GM19467 (cell line): Measurements from ENCODE around the gene TOMM20.
"Not testable (repeated sequence)": the region's sequence is repeated elsewhere in the genome, so short reads cannot be mapped to it uniquely, and the experiment has no call there.

ENCODE experiments used
- ATAC-seq: cut with Tn5 transposase; IDR thresholded peaks from one replicate; pipeline ENCODE4 v1.9.1; 2021; ENCODE audit warnings: mild to moderate bottlenecking, moderate library complexity; ENCODE audit not compliant: unreplicated experiment

The TOMM20 gene

GRCh38 chr1:235102993-235103411 lies 25.6 kb downstream of the TOMM20 start:
- no peak for ATAC-seq

- ATAC-seq: no peak
Measured at GRCh38 chr1:235102259-235102582, 26.4 kb downstream of the TOMM20 start.

DNA sequence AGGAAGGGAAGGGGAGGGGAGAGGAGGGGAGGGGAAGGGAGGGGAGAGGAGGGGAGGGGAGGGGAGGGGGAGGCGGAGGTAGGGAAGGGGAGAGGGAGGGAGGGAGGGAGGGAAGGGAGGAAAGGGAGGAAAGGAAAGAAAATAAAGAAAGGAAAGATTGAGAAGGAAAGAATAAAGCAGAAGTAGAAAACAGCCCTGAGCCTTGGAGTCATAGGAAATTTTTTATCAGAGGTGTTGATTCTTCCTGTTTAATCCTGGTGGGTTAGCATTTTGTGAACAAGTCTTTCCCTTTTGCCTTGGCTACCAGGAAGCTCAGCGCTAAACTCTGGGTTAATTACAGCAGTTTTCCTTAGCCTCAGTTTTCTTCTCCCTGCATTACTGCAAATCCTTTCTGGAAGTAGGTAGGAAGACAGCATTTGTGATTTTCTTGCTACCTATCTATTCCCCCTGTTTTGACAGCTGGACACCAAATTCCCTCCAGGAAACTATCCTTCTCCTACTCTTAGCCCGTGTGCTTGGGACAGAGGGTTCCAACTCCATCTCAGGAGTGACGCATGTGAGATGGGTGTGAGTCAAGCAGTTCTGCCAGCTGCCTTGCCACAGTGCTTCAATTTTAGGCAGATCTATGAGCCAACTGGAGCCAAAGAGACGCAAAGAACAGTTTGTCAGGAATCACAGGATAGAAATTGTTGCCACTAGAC lies 26.9 kb downstream of the TOMM20 start:
- ATAC-seq: no peak

DNA sequence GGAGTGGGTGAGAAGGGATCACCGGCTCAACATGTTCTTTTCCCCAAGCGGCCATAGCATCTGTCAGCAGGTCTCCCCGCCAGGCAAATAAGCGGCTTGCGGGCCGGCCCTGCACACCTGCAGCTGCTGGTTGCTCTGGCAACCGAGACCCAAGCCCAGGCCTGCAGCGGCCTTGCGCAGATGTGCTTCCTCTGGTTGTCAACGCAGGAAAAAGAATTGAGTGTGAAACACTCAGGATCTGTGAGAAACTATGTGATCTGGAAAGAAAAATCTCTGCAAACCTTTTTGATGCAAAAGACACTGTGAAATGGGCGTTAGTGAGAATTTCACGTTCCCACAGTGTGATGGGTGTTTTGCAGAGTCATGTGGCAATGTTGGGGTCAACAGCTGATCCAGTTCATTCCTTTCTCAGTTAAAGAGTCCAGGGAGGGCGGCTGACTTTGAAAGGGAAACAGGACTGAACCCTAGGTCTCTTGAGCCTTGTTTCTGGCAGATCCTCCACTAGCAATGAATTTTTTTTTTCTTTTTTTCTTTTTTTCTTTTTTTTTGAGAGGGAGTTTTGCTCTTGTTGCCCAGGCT lies 28.4 kb downstream of the TOMM20 start:
- no peak for ATAC-seq

- no peak for ATAC-seq
Measured at GRCh38 chr1:235098991-235099390, 29.6 kb downstream of the TOMM20 start.

DNA sequence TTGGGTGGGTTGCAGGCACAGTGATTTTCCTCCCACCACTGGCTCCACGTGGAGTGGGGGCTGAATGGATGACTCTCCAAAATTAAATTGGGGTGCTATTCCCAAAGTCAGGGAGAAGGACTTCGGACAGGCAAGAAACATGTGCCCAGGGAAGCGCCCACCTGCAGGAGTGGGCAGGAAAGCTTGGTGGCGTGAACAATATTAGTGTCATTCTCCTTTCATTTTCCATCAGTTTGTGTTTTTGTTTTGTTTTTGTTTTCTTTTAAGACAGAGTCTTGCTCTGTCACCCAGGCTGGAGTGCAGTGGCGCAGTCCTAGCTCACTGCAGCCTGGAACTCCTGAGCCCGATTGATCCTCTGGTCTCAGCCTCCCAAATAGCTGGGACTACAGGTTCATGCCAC lies 30.1 kb downstream of the TOMM20 start:
- no peak for ATAC-seq

DNA sequence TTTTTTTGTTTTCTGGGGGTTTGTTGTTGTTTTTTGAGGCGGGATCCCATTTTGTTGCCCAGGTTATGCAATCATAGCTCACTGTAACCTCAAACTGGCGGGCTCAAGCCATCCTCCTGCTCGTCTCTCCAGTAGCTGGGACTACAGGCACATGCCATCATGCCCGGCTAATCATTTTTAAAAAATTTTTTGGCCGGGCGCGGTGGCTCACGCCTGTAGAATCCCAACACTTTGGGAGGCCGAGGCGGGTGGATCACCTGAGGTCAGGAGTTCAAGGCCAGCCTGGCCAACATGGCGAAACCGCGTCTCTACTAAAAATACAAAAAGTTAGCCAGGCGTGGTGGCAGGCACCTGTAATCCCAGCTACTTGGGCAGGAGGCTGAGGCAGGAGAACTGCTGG lies 31.1 kb downstream of the TOMM20 start:
- ATAC-seq: not testable (repeated sequence)

DNA sequence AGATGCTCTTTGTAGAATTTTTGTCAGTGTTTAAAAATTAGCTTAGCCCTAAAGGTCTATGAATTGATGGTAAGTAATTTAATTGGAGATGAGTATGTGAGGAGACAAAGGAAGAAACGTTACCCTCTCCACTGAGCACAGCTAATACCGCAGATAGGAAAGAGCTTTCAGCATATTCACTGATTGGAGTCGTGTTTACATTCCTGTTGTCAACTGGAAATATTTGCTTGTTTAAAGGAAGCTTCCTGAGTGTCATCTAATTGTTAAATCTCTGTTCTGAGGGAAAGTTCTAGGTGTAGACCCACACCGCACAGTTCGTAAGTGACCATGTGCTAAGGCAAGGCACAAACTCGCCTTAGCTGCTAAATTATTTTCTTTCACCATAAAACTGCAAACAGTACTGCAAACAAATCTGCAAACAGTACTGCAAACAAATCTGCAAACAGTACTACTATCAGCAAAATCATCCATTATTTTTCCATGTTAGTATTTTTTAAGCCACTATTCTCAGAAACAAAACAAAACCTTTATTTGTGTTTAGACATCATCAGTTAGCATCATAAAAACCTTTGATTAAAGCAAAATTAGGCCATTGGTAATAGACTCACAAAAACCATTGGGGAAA lies 32.6 kb downstream of the TOMM20 start:
- no peak for ATAC-seq

DNA sequence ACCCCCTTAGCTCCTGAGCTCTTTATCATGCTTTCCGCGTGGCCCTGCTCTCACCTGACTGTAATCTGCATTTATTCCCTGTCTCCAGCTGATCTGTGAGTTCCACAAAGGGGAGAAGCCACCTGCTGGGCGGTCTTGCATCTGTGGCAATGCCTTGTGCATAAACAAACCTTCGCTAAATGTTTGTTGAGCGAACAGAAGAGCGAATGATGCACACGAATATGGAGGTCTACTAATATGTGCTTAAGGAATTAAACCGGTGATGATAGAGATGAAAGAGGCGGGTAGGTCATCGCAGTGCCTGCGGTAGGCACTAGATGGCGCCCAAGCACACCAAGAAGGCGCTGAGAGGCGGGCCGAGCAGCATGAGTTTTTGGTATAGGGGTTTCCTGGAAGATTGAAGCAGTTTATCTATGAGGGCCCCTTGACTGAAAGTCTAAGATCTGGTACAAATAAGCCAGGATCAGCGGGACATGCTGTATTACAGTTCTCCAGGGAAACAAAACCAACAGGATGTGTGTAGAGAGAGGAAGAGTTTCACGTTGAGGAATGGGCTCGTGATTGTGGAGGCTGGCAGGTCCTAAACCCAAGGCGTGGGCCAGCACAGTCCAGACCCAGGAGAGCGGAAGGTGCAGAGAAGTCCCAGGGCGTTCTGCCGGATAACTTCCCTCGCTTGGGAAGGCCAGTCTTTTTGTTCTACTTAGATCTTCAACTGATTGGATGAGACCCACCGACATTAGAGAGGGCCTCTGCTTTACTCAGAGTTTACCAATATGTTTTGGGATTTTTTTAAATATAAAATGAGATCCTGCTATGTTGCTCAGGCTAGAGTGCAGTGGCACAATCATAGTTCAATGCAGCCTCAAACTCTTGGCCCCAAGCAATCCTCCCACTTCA lies 34.7 kb downstream of the TOMM20 start:
- ATAC-seq: peak; percentile 71

DNA sequence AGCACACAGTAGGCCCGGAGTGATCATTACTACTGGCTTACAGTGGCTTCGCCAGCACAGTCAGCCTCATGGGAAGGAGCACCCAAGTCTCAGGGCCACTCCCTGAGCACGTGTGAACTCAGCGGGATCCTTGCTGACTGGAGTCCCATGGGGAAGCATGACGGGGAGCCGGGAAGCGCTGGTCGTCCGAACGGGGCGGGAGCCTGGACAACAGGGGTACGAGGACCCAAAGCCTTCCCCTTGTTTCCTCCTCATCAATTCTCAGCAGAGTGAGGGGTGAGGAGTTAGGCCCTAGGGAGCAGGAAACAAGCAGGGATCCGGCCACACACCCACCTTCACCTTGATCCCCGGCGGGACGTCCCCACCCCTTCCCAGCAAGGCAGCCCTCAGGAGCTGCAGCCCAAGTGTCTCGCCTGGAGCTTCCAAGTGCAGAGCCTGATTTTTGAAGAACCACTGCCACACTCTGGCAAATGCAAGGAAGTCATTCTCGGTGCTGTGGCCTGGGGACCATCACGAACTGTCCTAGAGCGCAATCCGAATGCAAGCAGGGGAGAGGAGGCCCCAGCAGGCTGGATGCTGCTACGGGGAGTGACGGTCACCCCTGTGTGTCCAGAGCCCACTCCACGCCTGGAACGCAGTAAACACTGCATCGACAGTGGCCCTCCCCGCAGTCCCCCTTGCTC lies 35.5 kb downstream of the TOMM20 start:
- no peak for ATAC-seq

- ATAC-seq: not testable (repeated sequence)
Measured at GRCh38 chr1:235092415-235092814, 36.2 kb downstream of the TOMM20 start.

GRCh38 chr1:235092045-235092406 lies 36.6 kb downstream of the TOMM20 start:
- ATAC-seq: not testable (repeated sequence)

DNA sequence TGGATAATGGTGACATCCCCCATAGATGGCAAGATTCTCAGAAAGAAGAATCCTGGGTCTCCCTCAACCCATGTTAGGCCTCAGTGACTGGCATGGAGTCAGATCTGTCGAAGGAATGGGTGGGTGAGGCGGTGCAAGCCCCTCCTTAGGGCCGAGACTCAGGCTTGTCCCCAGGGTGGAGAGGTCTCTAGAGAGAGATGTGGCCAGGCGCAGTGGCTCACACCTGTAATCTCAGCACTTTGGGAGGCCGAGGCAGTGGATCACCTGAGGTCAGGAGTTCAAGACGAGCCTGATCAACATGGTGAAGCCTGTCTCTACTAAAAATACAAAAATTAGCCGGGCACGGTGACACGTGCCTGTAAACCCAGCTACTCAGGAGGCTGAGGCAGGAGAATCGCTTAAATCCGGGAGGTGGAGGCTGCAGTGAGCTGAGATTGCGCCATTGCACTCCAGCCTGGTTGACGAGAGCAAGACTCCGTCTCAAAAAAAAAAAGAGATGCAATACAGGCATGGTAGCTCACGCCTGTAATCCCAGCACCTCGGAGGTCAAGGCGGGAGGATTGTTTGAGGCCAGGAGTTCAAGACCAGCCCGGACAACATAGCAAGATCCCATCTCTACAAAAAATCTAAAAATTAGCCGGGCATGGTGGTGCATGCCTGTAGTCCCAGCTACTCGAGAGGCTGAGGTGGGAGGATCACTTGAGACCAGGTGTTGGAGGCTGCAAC lies 37.2 kb downstream of the TOMM20 start:
- not testable (repeated sequence) for ATAC-seq

GRCh38 chr1:235090406-235091069 lies 38.1 kb downstream of the TOMM20 start:
- no peak for ATAC-seq

DNA sequence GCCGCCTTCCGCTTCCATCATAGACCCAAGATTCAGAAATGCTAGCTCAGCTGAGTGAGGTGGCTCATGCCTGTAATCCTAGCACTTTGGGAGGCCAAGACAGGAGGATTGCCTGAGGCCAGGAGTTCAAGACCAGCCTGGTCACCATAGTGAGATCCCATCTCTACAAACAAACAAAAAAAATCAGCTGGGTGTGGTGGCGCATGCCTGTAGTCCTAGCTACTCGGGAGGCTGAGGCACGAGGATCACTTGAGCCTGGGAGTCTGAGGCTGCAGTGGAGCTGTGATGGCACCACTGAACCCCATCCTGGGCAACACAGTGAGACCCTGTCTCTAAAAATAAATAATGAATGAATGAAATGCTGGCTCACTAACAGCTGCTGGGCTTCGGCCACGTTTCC lies 39.7 kb downstream of the TOMM20 start:
- no peak for ATAC-seq

- ATAC-seq: no peak
Measured at GRCh38 chr1:235088430-235088829, 40.2 kb downstream of the TOMM20 start.

- no peak for ATAC-seq
Measured at GRCh38 chr1:235087906-235088305, 40.7 kb downstream of the TOMM20 start.

DNA sequence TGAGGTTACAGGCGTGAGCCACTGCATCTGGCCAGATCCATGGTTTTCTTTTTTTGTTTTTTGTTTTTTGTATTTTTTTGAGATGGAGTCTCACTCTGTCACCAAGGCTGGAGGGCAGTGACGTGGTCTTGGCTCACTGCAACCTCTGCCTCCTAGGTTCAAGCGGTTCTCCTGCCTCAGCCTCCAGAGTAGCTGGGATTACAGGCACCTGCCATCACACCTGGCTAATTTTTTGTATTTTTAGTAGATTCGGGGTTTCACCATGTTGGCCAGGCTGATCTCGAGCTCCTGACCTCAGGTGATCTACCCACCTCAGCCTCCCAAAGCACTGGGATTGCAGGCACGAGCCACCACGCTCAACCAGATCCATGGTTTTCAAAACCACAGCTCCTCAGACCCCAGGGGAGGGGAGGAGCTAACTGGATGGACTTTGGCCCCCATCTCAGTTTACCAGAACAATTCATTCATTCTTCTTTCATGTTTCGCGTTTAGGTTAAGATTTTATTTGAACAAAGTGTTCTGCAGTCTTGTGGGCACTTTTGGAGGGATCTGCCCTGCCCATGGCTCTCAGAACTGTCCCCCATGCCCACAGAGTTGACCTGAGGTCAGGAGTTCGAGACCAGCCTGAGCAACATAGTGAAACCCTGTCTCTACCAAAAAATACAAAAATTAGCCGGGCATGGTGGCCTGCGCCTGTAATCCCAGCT lies 43.1 kb downstream of the TOMM20 start:
- not testable (repeated sequence) for ATAC-seq

DNA sequence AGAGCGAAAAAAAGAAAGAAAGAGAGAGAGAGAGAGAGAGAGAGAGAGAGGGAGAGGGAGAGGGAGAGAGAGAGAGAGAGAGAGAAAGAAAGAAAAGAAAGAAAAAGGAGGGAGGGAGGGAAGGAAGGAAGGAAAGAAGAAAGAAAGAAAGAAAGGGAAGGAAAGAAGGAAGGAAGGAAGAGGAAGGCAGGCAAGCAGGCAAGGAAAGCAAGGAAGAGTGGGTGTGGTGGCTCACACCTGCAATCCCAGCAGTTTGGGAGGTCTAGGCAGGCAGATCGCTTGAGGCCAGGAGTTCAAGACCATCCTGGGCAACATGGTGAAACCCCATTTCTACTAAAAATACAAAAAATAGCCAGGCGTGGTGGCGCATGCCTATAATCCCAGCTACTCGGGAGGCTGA lies 47.8 kb downstream of the TOMM20 start:
- ATAC-seq: not testable (repeated sequence)
